Colonic mucosa (tissue), 4 donors: ENCODE data around the gene MAD2L1. TPM values are rescaled to one million over a fixed set of nuclear protein-coding genes. Genes with fewer than 3 reads are reported as not detected.
A peak's percentile ranks its signal among the peaks of the same experiment; 100 is the strongest.

ENCODE experiments used
- DNase-seq: peaks from one replicate; pipeline ENCODE4 v3.0.0-alpha.2; 2020
- H3K27ac ChIP-seq: fragments of 200-600 bp; one replicate; pipeline ENCODE4 v1.8.0; 2021
- H3K27me3 ChIP-seq: fragments of 200-600 bp; one replicate; pipeline ENCODE4 v1.8.0; 2021
- H3K36me3 ChIP-seq: fragments of 200-600 bp; one replicate; pipeline ENCODE4 v1.8.0; 2021
- H3K4me1 ChIP-seq: fragments of 200-600 bp; one replicate; pipeline ENCODE4 v1.8.0; 2021; ENCODE audit warnings: mild to moderate bottlenecking
- H3K4me3 ChIP-seq: fragments of 200-600 bp; one replicate; pipeline ENCODE4 v1.8.0; 2021
- H3K9ac ChIP-seq, 2 donors: one replicate each; pipeline ENCODE4 v1.7.0; 2013; ENCODE audit warnings: control low read depth in 2 of 2, low read depth in 2 of 2, low read length in 2 of 2
- H3K9me3 ChIP-seq: fragments of 200-600 bp; one replicate; pipeline ENCODE4 v1.8.0; 2021
- intact Hi-C: fragments of 100-400 bp; cut with DNase I; formaldehyde crosslinking; loops from one replicate; pipeline ENCODE4 v1.14.1; 2022
- total RNA-seq, 2 donors: library from RNA; stranded (reverse); fragmentation: NEBNext Ultra II Directional in 1 of 2; extraction: Animal tissue kit (Norgen Biotek cat#: 25700) in 1 of 2; gene quantifications; one replicate each; pipeline ENCODE4 v1.2.1, GENCODE V29; 2021
- TF ChIP-seq, protein P1 (sequence below): fragments of 200-600 bp; IDR thresholded peaks from one replicate; pipeline ENCODE4 v1.8.0; 2022; ENCODE audit warnings: antibody characterized with exemption, mild to moderate bottlenecking
- donor health status: healthy.
- donor health status: DM: no; HTN: no; CAD: no.
- donor health status: DM: no; HTN: no; CAD: no.

MAD2L1 gene
- total RNA-seq, 2 donors from 2014 or later: 13.7 to 35.9 TPM

DNA sequence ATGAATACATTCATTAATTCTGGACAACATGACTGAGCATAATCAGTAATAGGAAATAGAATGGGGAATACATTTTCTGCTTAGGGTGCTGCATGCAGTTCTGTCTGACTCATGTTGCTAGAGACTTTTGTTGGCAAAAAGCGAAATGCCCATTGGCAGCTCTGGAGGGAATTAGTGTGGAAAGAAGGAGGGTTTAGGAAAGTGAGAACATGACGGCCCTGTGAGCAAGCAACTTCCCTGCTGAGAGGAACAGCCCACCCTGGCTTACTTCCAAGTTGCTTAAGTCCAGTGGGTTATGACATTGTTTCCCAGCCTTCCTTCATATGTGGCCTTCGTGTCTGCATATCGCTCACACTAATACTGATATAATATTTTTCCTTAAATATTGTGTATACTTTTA is 13.8 kb downstream of the MAD2L1 start:
- no peaks in the 10 kb centered on the region for H3K27me3 ChIP-seq
- no peak overlapping the region for H3K9ac ChIP-seq
- H3K27ac ChIP-seq: no peak overlapping the region
- H3K4me1 ChIP-seq: peaks cover 4% of the 10 kb centered on the region
- H3K4me3 ChIP-seq: no peak overlapping the region
- TF ChIP-seq, protein P1, sequence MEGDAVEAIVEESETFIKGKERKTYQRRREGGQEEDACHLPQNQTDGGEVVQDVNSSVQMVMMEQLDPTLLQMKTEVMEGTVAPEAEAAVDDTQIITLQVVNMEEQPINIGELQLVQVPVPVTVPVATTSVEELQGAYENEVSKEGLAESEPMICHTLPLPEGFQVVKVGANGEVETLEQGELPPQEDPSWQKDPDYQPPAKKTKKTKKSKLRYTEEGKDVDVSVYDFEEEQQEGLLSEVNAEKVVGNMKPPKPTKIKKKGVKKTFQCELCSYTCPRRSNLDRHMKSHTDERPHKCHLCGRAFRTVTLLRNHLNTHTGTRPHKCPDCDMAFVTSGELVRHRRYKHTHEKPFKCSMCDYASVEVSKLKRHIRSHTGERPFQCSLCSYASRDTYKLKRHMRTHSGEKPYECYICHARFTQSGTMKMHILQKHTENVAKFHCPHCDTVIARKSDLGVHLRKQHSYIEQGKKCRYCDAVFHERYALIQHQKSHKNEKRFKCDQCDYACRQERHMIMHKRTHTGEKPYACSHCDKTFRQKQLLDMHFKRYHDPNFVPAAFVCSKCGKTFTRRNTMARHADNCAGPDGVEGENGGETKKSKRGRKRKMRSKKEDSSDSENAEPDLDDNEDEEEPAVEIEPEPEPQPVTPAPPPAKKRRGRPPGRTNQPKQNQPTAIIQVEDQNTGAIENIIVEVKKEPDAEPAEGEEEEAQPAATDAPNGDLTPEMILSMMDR: no peak
- intact Hi-C loops: loop anchor here (5.0 to 10.0 kb wide), 2 partner anchors 496 to 1068 kb away; no protein-coding TSS in a partner anchor
- peak; percentile 26 for DNase-seq
- no peaks in the 10 kb centered on the region for H3K36me3 ChIP-seq
- H3K9me3 ChIP-seq: no peaks in the 10 kb centered on the region

DNA sequence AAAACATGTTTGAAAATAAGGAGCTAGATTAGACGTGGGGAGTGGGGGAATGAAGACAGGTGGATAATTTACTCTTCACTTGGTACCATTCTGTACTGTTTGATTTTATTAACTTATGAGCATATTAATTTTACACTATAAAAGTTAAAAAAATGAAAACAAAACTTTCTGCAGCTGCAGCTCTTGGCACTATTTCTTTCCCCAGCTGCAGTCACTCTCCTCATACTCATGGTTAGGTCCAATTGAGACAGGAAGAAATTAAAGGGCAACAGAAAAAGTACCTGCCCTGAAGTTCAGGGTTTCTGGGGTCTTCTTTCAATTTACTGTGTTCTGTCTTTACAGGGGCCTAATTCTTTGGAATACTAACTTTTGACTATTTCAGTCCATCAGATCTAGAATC is 15.4 kb downstream of the MAD2L1 start:
- peaks cover 3% of the 10 kb centered on the region for H3K4me1 ChIP-seq
- no peak overlapping the region for H3K4me3 ChIP-seq
- H3K27me3 ChIP-seq: no peaks in the 10 kb centered on the region
- H3K27ac ChIP-seq: no peak overlapping the region
- intact Hi-C loops: loop anchor here (2.0 to 10.0 kb wide), 3 partner anchors 422 to 1066 kb away; partner anchors contain the start of gene PDE5A
- DNase-seq: no peak
- no peaks in the 10 kb centered on the region for H3K36me3 ChIP-seq
- H3K9me3 ChIP-seq: no peaks in the 10 kb centered on the region
- no peak overlapping the region for H3K9ac ChIP-seq
- TF ChIP-seq, protein P1: no peak

DNA sequence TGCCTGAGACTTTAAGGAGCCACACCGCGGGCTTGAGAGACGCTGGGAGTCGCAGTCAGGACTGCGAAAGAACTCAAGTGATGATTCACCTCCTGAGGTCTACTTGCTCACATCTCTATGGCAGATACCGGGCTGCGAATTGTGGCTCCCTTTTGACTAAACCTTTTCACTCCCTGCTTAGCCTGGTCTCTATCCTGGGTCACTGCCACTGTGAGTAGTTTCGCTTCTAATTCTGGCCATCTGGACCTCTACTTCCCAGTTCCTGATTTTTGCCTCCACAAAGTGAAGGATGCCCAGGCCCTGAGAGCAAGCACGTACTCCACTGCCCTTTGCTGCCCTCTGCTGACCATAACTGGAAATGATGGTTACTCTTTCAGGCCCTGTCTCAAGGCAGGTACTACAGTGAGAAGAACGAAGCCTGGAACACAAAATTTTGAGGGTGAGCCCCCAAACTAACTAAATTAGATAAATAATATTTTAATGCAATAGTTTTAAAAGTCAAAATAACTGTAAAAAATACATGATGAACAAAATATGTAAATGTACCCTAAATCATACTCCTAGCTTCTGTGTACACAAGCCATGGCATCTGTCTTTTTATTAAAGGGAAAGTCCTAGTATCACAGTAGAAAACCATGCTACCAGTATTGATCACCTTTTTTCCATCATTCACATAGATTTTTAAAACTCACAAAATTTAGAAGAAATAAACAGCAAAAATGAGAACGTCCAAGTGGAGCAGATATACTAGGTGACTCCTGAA is 16.7 kb downstream of the MAD2L1 start:
- H3K27me3 ChIP-seq: no peaks in the 10 kb centered on the region
- intact Hi-C loops: loop anchor here (2.0 to 10.0 kb wide), 3 partner anchors 421 to 1065 kb away; partner anchors contain the start of gene PDE5A
- peak overlapping the region; percentile 34 for H3K27ac ChIP-seq
- peak; percentile 90 for DNase-seq
- H3K4me1 ChIP-seq: no peaks in the 10 kb centered on the region
- H3K9me3 ChIP-seq: no peaks in the 10 kb centered on the region
- H3K4me3 ChIP-seq: no peak overlapping the region
- H3K9ac ChIP-seq: no peak overlapping the region
- no peaks in the 10 kb centered on the region for H3K36me3 ChIP-seq
- TF ChIP-seq, protein P1: peak; percentile 81

DNA sequence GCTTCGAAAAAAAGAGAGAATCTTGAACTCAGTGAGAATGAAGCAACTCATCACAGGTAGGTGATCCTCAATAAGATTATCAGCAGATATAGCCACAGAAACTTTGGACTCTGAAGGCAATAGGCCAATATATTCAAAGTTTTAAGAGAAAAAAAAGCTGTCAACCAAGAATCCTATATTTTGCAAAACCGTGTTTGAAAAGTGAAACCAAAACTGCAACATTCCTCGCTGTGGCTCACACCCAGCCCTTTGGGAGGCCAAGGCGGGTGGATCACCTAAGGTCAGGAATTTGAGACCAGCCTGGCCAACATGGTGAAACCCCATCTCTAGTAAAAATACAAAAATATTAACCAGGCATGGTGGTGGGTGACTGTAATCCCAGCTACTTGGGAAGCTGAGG is 22.8 kb downstream of the MAD2L1 start:
- Histone ChIP-seq H3K36me3 (no peaks in the 10 kb centered on the region), H3K27ac (no peak overlapping the region), H3K27me3 (no peaks in the 10 kb centered on the region), H3K9me3 (no peaks in the 10 kb centered on the region), H3K9ac (no peak overlapping the region), H3K4me1 (no peaks in the 10 kb centered on the region), H3K4me3 (no peak overlapping the region)
- no peak for DNase-seq
- TF ChIP-seq, protein P1: no peak
- intact Hi-C loops: no loop called here

DNA sequence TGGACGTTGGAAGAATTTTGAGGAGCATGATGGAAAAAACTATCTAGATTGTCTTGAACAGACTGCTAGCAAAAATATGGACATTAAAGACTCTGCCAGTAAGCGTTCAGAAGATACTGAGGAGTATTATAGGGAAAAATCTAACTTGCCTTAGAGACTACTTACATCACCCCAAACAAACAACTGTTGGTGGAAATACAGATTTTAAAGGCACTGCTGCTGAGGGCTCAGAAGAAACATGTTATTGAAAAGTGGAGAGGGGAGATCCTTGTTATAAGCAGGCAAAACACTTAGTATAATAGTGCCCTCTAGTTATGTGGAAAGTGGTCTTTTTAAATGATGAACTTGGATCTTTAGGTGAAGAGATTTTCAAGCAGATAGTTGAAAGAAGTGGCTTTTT is 29.2 kb downstream of the MAD2L1 start:
- Histone ChIP-seq H3K27me3 (no peaks in the 10 kb centered on the region), H3K27ac (no peak overlapping the region), H3K36me3 (no peaks in the 10 kb centered on the region), H3K4me3 (no peak overlapping the region), H3K4me1 (no peaks in the 10 kb centered on the region), H3K9ac (no peak overlapping the region), H3K9me3 (no peaks in the 10 kb centered on the region)
- no peak for DNase-seq
- intact Hi-C loops: no loop called here
- TF ChIP-seq, protein P1: no peak
